Measurements from ENCODE around the gene PYROXD2.

- no peak for TF ChIP-seq USF2 (IDR thresholded peaks at IDR 0.05; ENCODE audit: low read length)
- no peak for TF ChIP-seq CHD2 (IDR thresholded peaks at IDR 0.05; ENCODE audit: low read length)
- no peak for TF ChIP-seq CBX5 (IDR thresholded peaks at IDR 0.05; ENCODE audit: low read depth, low read length)
- TF ChIP-seq CTCF (IDR thresholded peaks at IDR 0.05; ENCODE audit: control extremely low read depth in 1 of 3, insufficient read depth in 1 of 3, low read depth in 1 of 3, low read length in 3 of 3), result no peak
- TF ChIP-seq RFX5 (IDR thresholded peaks at IDR 0.05; ENCODE audit: borderline replicate concordance, low read depth, low read length), result no peak
- TF ChIP-seq CEBPB (IDR thresholded peaks at IDR 0.05; ENCODE audit: low read depth, low read length), result no peak
- TF ChIP-seq POLR2A (IDR thresholded peaks at IDR 0.05; ENCODE audit: control extremely low read depth in 1 of 2, low read depth in 2 of 2, low read length in 2 of 2), result no peak
- no peak for TF ChIP-seq CBX8 (IDR thresholded peaks at IDR 0.05; ENCODE audit: borderline replicate concordance, low read depth, low read length)
Observed at GRCh38 chr10:98377001-98377400, 38.0 kb downstream of the PYROXD2 start.

All from H1 (cell line).